Measurements from ENCODE around the gene TBL1Y.

DNA sequence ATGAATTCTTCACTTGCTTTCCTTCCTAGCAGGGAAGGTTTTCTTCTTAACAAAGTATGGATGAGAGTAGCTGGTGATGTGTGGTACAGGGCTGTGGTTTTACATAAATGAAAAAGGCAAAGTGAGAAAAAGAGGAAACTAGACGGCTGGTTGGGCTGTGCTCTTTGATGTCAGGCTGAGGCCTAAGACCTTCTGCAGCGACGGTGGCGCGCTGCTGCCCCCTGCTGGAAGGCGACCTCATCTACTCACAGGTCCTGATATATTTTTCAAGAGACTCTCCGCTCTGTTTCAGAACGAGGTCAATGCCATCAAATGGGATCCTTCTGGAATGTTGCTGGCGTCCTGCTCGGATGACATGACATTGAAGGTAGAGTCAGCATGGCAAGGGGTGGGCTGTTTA, 175.1 kb downstream of the TBL1Y start:
- TF ChIP-seq EZH2 (IDR thresholded peaks at IDR 0.05; ENCODE audit: insufficient read depth, low read length): no peak
- TF ChIP-seq, protein P1, sequence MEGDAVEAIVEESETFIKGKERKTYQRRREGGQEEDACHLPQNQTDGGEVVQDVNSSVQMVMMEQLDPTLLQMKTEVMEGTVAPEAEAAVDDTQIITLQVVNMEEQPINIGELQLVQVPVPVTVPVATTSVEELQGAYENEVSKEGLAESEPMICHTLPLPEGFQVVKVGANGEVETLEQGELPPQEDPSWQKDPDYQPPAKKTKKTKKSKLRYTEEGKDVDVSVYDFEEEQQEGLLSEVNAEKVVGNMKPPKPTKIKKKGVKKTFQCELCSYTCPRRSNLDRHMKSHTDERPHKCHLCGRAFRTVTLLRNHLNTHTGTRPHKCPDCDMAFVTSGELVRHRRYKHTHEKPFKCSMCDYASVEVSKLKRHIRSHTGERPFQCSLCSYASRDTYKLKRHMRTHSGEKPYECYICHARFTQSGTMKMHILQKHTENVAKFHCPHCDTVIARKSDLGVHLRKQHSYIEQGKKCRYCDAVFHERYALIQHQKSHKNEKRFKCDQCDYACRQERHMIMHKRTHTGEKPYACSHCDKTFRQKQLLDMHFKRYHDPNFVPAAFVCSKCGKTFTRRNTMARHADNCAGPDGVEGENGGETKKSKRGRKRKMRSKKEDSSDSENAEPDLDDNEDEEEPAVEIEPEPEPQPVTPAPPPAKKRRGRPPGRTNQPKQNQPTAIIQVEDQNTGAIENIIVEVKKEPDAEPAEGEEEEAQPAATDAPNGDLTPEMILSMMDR (IDR thresholded peaks at IDR 0.05; ENCODE audit: insufficient read depth, low read depth, low read length): peak; percentile 27

All from astrocyte (in vitro differentiated cells and primary cell).